Stimulated activated CD4-positive, alpha-beta T cell treated with anti-CD3 and anti-CD28 coated beads, Interleukin-12 subunit alpha, Interleukin-12 subunit beta, amount 100 ng/mL, for 4 hours (primary cell): ENCODE measurements around the gene KDELR3.

Experiments
- DNase-seq: peaks from one replicate; pipeline ENCODE4 v3.0.0-alpha.2; 2020

KDELR3 gene

GRCh38 chr22:38484244-38484643 lies 16.3 kb downstream of the KDELR3 start:
- no peak for DNase-seq

- DNase-seq, result no peak
These were observed 17.9 kb downstream of the KDELR3 start for GRCh38 chr22:38485783-38486182.

- DNase-seq, result no peak
These were observed 20.1 kb downstream of the KDELR3 start for GRCh38 chr22:38487946-38488345.

- DNase-seq, result no peak
These were observed 21.2 kb downstream of the KDELR3 start for GRCh38 chr22:38489142-38489541.

- DNase-seq, result no peak
These were observed 21.8 kb downstream of the KDELR3 start for GRCh38 chr22:38489561-38490145.

- DNase-seq, result no peak
These were observed 22.6 kb downstream of the KDELR3 start for GRCh38 chr22:38490475-38490874.

GRCh38 chr22:38490915-38491314 lies 23.0 kb downstream of the KDELR3 start:
- no peak for DNase-seq

- no peak for DNase-seq
These were observed 23.9 kb downstream of the KDELR3 start for GRCh38 chr22:38491707-38492348.

GRCh38 chr22:38494498-38494897 lies 26.6 kb downstream of the KDELR3 start:
- DNase-seq, result no peak

- no peak for DNase-seq
These were observed 27.0 kb downstream of the KDELR3 start for GRCh38 chr22:38494939-38495338.

- DNase-seq, result no peak
These were observed 30.0 kb downstream of the KDELR3 start for GRCh38 chr22:38497869-38498268.

GRCh38 chr22:38501797-38502672 lies 34.1 kb downstream of the KDELR3 start:
- no peak for DNase-seq

GRCh38 chr22:38503021-38503420 lies 35.1 kb downstream of the KDELR3 start:
- DNase-seq, result no peak

- peak; percentile 47 for DNase-seq
These were observed 37.0 kb downstream of the KDELR3 start for GRCh38 chr22:38504731-38505540.

- DNase-seq, result peak; percentile 57
These were observed 37.7 kb downstream of the KDELR3 start for GRCh38 chr22:38505541-38506117.

- peak; percentile 90 for DNase-seq
These were observed 38.4 kb downstream of the KDELR3 start, which contains the start of gene DDX17 for GRCh38 chr22:38506118-38506962. DDX17 (minus strand) TSS chr22:38506311.

GRCh38 chr22:38510416-38510970 lies 42.6 kb downstream of the KDELR3 start:
- DNase-seq, result no peak

GRCh38 chr22:38513063-38513462 lies 45.2 kb downstream of the KDELR3 start:
- peak; percentile 27 for DNase-seq

- DNase-seq, result no peak
These were observed 50.7 kb downstream of the KDELR3 start for GRCh38 chr22:38518620-38519019.

- DNase-seq, result no peak
These were observed 51.8 kb downstream of the KDELR3 start for GRCh38 chr22:38519453-38520250.
